Central memory CD8-positive, alpha-beta T cell (primary cell): Measurements from ENCODE around the gene KIAA1586.
A peak's percentile ranks its signal among the peaks of the same experiment; 100 is the strongest.
"Not testable (repeated sequence)": the region's sequence is repeated elsewhere in the genome, so short reads cannot be mapped to it uniquely, and the experiment has no call there.

ENCODE experiments used
- ATAC-seq: fragments of 150-1000 bp; cut with Tn5 transposase; replicated peaks from 2 replicates; pipeline ENCODE4 v1.10.0; 2022; ENCODE audit warnings: mild to moderate bottlenecking, moderate FRiP score, moderate number of reproducible peaks; ENCODE audit not compliant: poor library complexity, severe bottlenecking; ENCODE audit errors: extremely low read depth
- DNase-seq, 2 donors: peaks; one replicate each; pipeline ENCODE4 v3.0.0; 2021; ENCODE audit warnings: low spot score in 2 of 2
- H3K27ac Mint-ChIP-seq: one replicate; pipeline ENCODE4 v1.8.0; 2022; ENCODE audit warnings: low read depth, mild to moderate bottlenecking, moderate library complexity, mixed read lengths
- H3K27me3 Mint-ChIP-seq: one replicate; pipeline ENCODE4 v1.8.0; 2022; ENCODE audit warnings: mixed read lengths
- H3K36me3 Mint-ChIP-seq: one replicate; pipeline ENCODE4 v1.8.0; 2022; ENCODE audit warnings: mild to moderate bottlenecking, moderate library complexity, mixed read lengths; ENCODE audit not compliant: insufficient read depth
- H3K4me1 Mint-ChIP-seq: one replicate; pipeline ENCODE4 v1.8.0; 2022; ENCODE audit warnings: mixed read lengths
- H3K4me3 Mint-ChIP-seq: one replicate; pipeline ENCODE4 v1.8.0; 2022; ENCODE audit warnings: mild to moderate bottlenecking, moderate library complexity, mixed read lengths
- H3K9me3 Mint-ChIP-seq: one replicate; pipeline ENCODE4 v1.8.0; 2022; ENCODE audit warnings: mixed read lengths

The KIAA1586 gene

GRCh38 chr6:57046332-57047256 is at the start of gene KIAA1586:
Gene KIAA1586 (plus strand): TSS chr6:57046693. CDS start chr6:57046756, 63 bp downstream.
- Mint-ChIP-seq H3K4me3 (peak within 1 kb of the TSS; percentile 97), H3K36me3 (peaks cover 11% of the 10 kb centered on the region), H3K27ac (peak within 1 kb of the TSS; percentile 92), H3K27me3 (peaks cover 27% of the 10 kb centered on the region), H3K4me1 (peaks cover 33% of the 10 kb centered on the region)
- ATAC-seq (peak; percentile 69), DNase-seq (peak; percentile 54 to 55)
- H3K9me3 Mint-ChIP-seq: not testable (repeated sequence)

GRCh38 chr6:56999049-56999448 is 47.4 kb upstream of the KIAA1586 start:
- Mint-ChIP-seq H3K4me3 (no peak overlapping the region), H3K27me3 (peaks cover 88% of the 10 kb centered on the region), H3K9me3 (no peaks in the 10 kb centered on the region), H3K27ac (no peak overlapping the region), H3K36me3 (no peaks in the 10 kb centered on the region), H3K4me1 (no peaks in the 10 kb centered on the region)
- DNase-seq (no peak), ATAC-seq (no peak)

- not testable (repeated sequence) for H3K4me1 Mint-ChIP-seq, H3K36me3 Mint-ChIP-seq, ATAC-seq, H3K9me3 Mint-ChIP-seq, H3K27ac Mint-ChIP-seq, DNase-seq, H3K4me3 Mint-ChIP-seq
- peaks cover 89% of the 10 kb centered on the region for H3K27me3 Mint-ChIP-seq
Observed at GRCh38 chr6:56999748-57000147, 46.7 kb upstream of the KIAA1586 start.

GRCh38 chr6:57002197-57002596 is 44.3 kb upstream of the KIAA1586 start:
- H3K27me3 Mint-ChIP-seq: peaks cover 64% of the 10 kb centered on the region
- no peak overlapping the region for H3K4me3 Mint-ChIP-seq
- DNase-seq (no peak), ATAC-seq (no peak)
- H3K36me3 Mint-ChIP-seq: no peaks in the 10 kb centered on the region
- H3K4me1 Mint-ChIP-seq: no peaks in the 10 kb centered on the region
- H3K27ac Mint-ChIP-seq: no peak overlapping the region
- H3K9me3 Mint-ChIP-seq: no peaks in the 10 kb centered on the region

GRCh38 chr6:57004292-57004691 is 42.2 kb upstream of the KIAA1586 start:
- peaks cover 47% of the 10 kb centered on the region for H3K27me3 Mint-ChIP-seq
- DNase-seq (no peak), ATAC-seq (no peak)
- H3K4me1 Mint-ChIP-seq: no peaks in the 10 kb centered on the region
- H3K4me3 Mint-ChIP-seq: no peak overlapping the region
- H3K9me3 Mint-ChIP-seq: no peaks in the 10 kb centered on the region
- no peaks in the 10 kb centered on the region for H3K36me3 Mint-ChIP-seq
- no peak overlapping the region for H3K27ac Mint-ChIP-seq

- DNase-seq: no peak
- no peaks in the 10 kb centered on the region for H3K4me1 Mint-ChIP-seq
Observed at GRCh38 chr6:57006101-57006500, 40.4 kb upstream of the KIAA1586 start.

GRCh38 chr6:57008069-57008468 is 38.4 kb upstream of the KIAA1586 start:
- H3K9me3 Mint-ChIP-seq, DNase-seq: not testable (repeated sequence)

More at GRCh38 chr6:57006101-57006500, 40.4 kb upstream of the KIAA1586 start:
- no peak overlapping the region for H3K27ac Mint-ChIP-seq
- H3K27me3 Mint-ChIP-seq: peaks cover 45% of the 10 kb centered on the region
- H3K4me3 Mint-ChIP-seq: no peak overlapping the region
- no peaks in the 10 kb centered on the region for H3K36me3 Mint-ChIP-seq
- ATAC-seq: no peak
- H3K9me3 Mint-ChIP-seq: no peaks in the 10 kb centered on the region

GRCh38 chr6:57013521-57013926 is 33.0 kb upstream of the KIAA1586 start:
- no peaks in the 10 kb centered on the region for H3K9me3 Mint-ChIP-seq
- DNase-seq: no peak
- H3K36me3 Mint-ChIP-seq: no peaks in the 10 kb centered on the region
- H3K4me3 Mint-ChIP-seq: no peak overlapping the region
- ATAC-seq: no peak
- peaks cover 11% of the 10 kb centered on the region for H3K27me3 Mint-ChIP-seq
- H3K27ac Mint-ChIP-seq: no peak overlapping the region
- H3K4me1 Mint-ChIP-seq: no peaks in the 10 kb centered on the region

More at GRCh38 chr6:57008069-57008468, 38.4 kb upstream of the KIAA1586 start:
- H3K4me3 Mint-ChIP-seq, H3K36me3 Mint-ChIP-seq, H3K27ac Mint-ChIP-seq, H3K4me1 Mint-ChIP-seq, ATAC-seq: not testable (repeated sequence)
- H3K27me3 Mint-ChIP-seq: peaks cover 26% of the 10 kb centered on the region

- DNase-seq: no peak
- Mint-ChIP-seq H3K27me3 (no peaks in the 10 kb centered on the region), H3K27ac (no peak overlapping the region), H3K4me3 (no peak overlapping the region), H3K4me1 (no peaks in the 10 kb centered on the region), H3K9me3 (no peaks in the 10 kb centered on the region), H3K36me3 (no peaks in the 10 kb centered on the region)
- ATAC-seq: no peak
Observed at GRCh38 chr6:57017069-57017468, 29.4 kb upstream of the KIAA1586 start.

- H3K27ac Mint-ChIP-seq: no peak overlapping the region
- DNase-seq (no peak), ATAC-seq (no peak)
- H3K4me3 Mint-ChIP-seq: no peak overlapping the region
- H3K36me3 Mint-ChIP-seq: no peaks in the 10 kb centered on the region
- H3K4me1 Mint-ChIP-seq: no peaks in the 10 kb centered on the region
- no peaks in the 10 kb centered on the region for H3K27me3 Mint-ChIP-seq
- H3K9me3 Mint-ChIP-seq: no peaks in the 10 kb centered on the region
Observed at GRCh38 chr6:57017841-57018240, 28.7 kb upstream of the KIAA1586 start.

- no peak overlapping the region for H3K4me3 Mint-ChIP-seq
- ATAC-seq (no peak), DNase-seq (no peak)
- H3K4me1 Mint-ChIP-seq: no peaks in the 10 kb centered on the region
- H3K27ac Mint-ChIP-seq: no peak overlapping the region
- H3K36me3 Mint-ChIP-seq: no peaks in the 10 kb centered on the region
- H3K9me3 Mint-ChIP-seq: peaks cover 2% of the 10 kb centered on the region
- H3K27me3 Mint-ChIP-seq: peaks cover 2% of the 10 kb centered on the region
Observed at GRCh38 chr6:57019434-57019833, 27.1 kb upstream of the KIAA1586 start.

GRCh38 chr6:57021086-57021720 is 25.3 kb upstream of the KIAA1586 start:
- Mint-ChIP-seq H3K27ac (no peak overlapping the region), H3K27me3 (peaks cover 18% of the 10 kb centered on the region), H3K9me3 (peaks cover 17% of the 10 kb centered on the region), H3K4me1 (no peaks in the 10 kb centered on the region), H3K4me3 (no peak overlapping the region), H3K36me3 (no peaks in the 10 kb centered on the region)
- ATAC-seq (peak; percentile 28), DNase-seq (no peak)

GRCh38 chr6:57024321-57024720 is 22.2 kb upstream of the KIAA1586 start:
- no peak overlapping the region for H3K4me3 Mint-ChIP-seq
- H3K9me3 Mint-ChIP-seq: peaks cover 17% of the 10 kb centered on the region

More at GRCh38 chr6:57024321-57024720, 22.2 kb upstream of the KIAA1586 start:
- ATAC-seq (no peak), DNase-seq (no peak)
- Mint-ChIP-seq H3K4me1 (no peaks in the 10 kb centered on the region), H3K27ac (no peak overlapping the region), H3K36me3 (no peaks in the 10 kb centered on the region), H3K27me3 (peaks cover 31% of the 10 kb centered on the region)
